ENCODE data around the gene FKBP2.

- no peak for TF ChIP-seq CTCF (IDR thresholded peaks at IDR 0.05 in 4 of 5, conservative IDR thresholded peaks at IDR 0.05 in 1 of 5)
- TF ChIP-seq POLR2A (IDR thresholded peaks at IDR 0.05) = no peak
Measured at GRCh38 chr11:64286801-64287159, 45.9 kb downstream of the FKBP2 start.

Data from gastrocnemius medialis (tissue), 4 donors.